CD4-positive, alpha-beta T cell treated with Interleukin-21 for 1 hour (primary cell): ENCODE results near the gene EIF4E.
"Not testable (repeated sequence)": the region's sequence is repeated elsewhere in the genome, so short reads cannot be mapped to it uniquely, and the experiment has no call there.

Experiments used
- DNase-seq: peaks from one replicate; pipeline ENCODE4 v3.0.0-alpha.2; 2020

EIF4E gene

GRCh38 chr4:98930311-98930865 lies 1.5 kb upstream of the EIF4E start:
- no peak for DNase-seq

DNA sequence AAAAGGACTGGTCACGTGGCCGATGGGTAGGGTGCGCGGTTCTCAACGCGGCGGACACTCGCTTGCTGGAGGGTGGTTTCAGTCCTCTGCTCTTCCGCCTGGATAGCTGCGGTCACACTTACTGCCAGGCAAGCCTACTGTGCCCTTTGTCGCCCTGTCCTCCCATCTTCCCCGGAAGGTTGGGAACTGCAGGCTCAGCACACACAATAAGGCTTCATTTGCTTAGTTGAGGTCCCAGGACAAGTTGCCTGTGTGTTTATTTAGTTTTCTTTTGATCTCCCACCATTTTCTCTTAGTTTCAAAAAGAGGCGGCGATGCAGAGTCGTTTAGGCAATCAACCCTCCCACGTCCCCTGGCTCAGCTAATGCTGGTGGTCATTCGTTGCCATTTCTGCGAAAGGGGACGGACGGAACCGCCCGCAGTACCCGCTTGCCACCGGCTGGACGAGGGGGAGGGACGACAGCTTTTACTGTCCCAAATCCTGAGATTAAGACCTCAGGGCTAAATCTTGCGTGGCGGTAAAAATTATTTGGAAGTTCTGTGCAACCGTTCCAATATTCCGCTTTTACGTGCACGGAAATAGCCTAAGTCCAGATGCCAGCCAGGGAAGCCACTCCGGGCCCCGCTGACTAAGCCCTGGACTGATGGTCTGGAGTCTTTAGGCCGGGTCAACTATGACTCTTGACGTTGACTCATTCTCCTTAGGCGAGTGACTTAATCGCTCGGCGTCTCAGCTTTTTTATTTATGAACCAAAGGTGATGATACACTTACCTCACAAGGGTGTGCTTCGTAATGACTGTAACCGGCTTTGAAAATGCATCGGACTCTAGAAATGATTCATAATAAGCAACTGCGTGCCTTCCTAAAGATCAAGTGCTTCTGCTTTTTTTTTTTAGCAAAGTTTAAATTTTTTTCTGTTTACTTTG lies 671 bp upstream of the EIF4E start:
- peak; percentile 59 for DNase-seq

DNA sequence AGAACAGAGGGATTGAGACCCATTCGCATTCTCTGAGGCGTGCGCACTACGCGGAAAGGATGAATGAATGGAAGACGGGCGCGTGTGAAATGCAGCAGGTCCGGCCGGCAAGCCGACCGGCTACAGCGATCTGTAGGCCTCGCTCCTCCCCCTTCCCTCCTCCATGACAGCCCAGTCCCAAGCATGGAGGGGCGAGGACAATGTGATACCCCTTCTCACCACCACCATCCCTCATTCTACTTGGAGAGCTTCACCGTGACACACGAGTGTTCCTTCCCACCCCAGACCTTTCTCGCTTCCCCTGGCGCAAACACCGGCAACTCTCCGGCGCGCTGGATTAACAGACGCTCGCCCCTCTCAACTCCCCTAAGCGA lies 815 bp downstream of the EIF4E start:
- DNase-seq, result peak; percentile 72

DNA sequence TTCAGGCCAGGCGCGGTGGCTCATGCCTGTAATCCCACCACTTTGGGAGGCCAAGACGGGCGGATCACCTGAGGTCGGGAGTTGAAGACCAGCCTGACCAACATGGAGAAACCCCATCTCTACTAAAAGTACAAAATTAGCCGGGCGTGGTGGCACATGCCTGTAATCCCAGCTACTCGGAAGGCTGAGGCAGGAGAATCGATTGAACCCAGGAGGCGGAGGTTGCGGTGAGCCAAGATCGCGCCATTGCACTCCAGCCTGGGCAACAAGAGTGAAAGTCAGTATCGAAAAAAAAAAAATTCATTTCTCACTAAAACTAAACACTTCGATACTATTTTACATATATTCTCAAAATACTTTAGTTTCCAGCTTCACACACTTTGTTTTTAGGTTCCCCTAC lies 2.7 kb downstream of the EIF4E start:
- DNase-seq, result not testable (repeated sequence)

DNA sequence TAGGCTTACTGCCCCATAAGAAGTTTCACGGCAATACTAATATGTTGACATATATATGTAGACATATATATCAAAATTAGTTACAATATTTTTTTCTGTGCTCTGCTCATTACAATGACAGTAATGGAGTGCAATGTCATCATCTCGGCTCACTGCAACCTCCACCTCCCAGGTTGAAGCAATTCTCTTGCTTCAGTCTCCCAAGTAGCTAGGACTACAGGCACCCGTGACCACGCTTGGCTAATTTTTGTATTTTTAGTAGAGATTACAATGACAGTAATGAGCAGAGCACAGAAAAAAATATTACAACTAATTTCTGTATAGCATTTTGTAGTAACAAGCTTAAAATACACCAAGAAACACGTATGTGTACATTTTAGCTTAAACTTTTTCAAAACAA lies 7.6 kb downstream of the EIF4E start:
- no peak for DNase-seq

GRCh38 chr4:98919996-98920395 lies 8.9 kb downstream of the EIF4E start:
- no peak for DNase-seq

DNA sequence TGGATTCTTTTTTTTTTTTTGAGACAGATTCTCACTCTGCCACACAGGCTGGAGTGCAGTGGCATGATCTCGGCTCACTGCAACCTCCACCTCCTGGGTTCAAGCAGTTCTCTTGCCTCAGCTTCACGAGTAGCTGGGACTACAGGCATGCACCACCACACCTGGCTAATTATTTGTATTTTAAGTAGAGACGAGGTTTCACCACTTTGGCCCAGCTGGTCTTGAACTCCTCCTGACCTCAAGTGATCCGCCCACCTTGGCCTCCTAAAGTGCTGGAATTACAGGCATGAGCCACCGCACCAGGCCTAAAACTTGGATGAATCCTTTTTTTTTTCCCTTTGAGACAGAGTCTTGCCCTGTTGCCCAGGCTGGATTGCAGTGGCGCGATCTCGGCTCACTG lies 18.2 kb downstream of the EIF4E start:
- DNase-seq, result not testable (repeated sequence)

- no peak for DNase-seq
Observed at GRCh38 chr4:98909646-98910401, 19.1 kb downstream of the EIF4E start.

DNA sequence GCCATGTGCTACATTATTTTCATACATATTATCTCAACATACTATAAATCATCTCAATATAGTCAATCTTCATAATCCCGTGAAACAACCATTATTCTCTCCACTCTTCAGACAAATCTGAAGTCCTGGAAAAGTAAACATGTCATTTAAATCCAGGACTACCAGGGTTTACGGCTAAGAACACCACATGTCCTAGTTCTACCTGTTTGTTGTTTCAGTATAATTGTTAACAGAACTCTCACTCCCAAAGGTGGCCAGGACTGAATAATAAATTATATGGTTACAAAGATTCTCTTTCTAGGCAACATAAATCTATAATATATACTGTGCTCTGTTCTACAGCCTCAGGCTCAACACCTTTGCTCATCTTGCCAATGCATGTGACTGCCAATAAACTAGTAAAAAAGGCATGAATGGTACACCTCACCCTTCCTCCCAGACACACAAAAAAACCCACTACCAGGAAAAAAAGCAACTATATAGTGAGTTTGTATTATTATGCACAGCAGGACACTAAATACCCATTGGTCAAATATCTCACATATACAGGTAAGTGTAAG lies 20.1 kb downstream of the EIF4E start:
- no peak for DNase-seq

GRCh38 chr4:98908182-98908581 lies 20.8 kb downstream of the EIF4E start:
- no peak for DNase-seq

DNA sequence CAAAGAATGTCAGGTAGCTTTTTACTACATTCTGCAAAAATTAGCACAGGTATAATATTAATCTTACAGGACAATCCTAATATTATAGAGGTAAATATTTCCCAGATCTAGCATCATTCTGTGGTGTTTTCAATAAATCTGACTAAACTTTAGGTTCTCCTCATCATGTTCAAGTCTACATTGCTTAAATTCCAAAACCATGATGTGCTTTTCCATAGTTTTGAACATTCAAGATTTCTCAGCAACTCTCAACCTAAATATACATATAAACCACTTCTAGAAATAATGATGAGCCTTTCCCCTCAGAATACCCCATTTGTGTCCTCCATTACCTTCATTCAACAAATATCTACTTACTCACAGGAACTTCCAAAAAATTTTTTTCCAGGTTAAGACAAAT lies 23.1 kb downstream of the EIF4E start:
- no peak for DNase-seq

GRCh38 chr4:98905297-98905696 lies 23.6 kb downstream of the EIF4E start:
- no peak for DNase-seq

DNA sequence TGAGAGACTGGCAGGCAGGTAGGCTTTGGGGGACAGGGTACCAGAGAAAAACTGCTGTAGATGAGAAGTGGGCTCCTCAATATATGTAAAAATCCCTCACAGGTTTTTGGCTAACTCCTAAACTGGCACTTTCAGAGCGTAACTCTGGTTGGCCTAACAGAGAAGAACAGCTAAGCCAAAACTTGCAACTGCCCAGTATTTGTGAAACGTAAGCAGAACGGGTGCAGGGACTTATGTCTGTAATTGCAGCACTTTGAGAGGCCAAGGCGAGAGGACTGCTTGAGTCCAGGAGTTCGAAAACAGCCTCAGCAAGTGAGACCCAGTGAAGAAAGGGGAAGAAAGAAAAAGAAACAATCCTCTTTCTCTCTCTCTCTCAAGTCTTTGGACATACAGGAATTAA lies 25.0 kb downstream of the EIF4E start:
- DNase-seq, result no peak

DNA sequence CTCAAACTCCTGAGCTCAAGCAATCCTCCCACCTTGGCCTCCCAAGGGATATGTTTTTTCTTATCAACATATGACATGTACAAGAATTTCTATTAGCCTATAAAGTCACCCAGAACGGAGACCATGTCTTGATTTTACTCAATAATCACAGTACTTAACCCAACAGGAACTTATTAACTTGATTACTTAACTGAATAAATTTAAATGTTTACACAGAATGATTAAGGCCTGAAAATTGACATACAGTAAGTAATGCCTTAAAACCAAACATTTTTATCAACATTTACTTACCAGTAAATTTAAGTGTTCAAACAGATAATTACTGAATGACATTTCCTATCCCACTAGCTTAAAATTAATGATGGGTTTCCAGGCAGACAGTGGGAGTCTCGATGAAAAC lies 25.4 kb downstream of the EIF4E start:
- no peak for DNase-seq

DNA sequence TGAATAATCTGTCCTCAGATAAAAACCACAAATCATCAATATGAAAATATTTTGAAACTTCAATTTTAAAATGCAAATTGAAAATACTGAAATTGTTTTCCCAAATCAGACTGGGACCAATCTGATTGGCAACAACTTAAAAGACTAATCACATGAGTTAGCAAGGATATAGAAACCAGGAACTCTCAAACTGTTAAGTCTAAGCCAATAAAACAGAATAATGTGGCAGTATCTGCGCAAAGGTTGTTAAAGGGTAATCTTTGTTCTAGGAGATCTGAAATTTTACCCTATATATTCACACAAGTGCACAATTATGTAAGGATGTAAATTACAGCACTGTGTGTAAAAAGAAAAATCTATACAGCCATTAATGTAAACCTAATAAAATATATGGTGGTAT lies 29.7 kb downstream of the EIF4E start:
- no peak for DNase-seq

- DNase-seq, result no peak
Observed at GRCh38 chr4:98891478-98892337, 37.2 kb downstream of the EIF4E start.

DNA sequence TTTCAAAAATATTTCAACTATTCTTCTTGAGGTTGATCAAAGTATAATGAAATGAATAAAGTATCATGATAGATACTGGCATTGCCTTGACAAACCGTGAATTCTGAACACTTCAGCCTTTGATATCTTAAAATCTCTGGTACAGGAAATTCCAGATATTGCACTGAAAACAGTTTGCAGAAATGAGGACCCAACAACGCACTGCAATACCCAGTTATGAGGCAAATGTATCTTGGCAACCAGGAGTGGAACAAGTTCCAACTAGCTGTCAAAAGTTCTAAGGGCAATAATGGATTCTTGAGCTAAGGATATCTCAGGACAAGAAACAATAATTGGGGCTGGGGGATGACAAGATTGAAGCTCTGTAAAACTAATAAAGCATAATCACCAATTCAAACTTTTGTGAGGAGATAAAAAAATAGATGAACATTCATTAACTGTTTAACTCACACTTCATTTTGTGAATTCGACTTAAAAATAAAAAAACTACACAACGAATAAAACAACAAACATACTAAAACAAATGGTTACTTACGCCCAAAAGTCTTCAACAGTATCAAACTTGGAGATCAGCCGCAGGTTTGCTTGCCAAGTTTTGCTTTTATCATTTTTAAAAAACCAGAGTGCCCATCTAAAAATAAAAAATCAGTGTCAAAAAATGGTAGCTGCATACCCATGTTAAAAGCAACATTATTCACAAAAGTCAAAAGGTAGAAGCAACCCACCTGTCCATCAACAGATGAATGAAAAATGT lies 38.1 kb downstream of the EIF4E start:
- DNase-seq, result no peak

GRCh38 chr4:98887145-98887544 lies 41.8 kb downstream of the EIF4E start:
- no peak for DNase-seq

DNA sequence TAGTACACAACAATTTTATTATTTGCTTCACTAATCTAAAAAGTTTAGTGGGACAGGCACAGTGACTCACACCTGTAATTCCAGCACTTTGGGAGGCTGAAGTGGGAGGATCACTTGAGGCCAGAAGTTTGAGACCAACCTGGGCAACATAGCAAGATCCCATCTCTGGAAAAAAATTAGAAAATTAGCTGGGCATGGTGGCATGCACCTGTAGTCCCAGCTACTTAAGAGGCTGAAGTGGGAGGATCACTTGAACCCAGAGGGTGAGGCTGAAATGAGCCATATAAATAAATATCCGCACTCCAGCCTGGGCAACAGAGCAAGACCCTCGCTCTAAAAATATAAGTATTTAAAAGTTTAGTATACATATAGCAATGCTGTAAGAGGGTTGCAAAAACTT lies 42.6 kb downstream of the EIF4E start:
- DNase-seq, result not testable (repeated sequence)

DNA sequence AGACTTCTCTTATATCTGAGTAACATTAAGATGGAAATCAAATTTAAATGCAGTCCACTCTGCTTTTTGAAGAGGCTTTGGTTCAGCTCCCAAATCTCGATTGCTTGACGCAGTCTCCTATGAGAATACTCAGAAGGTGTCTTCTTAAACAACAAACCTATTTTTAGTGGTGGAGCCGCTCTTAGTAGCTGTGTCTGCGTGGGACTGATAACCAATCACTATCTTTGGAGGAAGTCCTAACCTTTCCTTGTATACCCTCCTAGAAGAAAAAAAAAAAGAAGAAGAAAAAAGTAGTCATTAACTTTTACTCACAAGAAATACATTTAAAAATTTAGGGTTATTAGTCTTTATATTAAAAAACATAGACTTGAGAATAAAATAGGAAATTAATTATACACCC lies 48.0 kb downstream of the EIF4E start:
- not testable (repeated sequence) for DNase-seq

DNA sequence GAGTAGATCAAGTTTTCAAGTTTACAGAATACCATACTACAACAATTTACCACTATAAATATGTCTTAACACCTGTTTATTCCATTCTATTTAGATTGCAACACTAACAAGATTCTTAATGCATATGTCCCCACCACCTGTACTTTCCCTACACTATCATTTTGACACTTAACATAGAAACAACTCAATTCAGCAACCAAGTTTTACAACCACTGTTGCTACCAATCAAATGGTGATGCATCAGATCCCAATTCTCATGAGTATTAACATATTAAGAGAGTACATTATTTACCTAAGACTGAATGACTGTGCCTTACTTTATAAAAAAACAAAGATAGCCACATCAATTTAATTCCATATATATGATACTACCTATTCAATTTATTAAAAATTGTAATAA lies 49.4 kb downstream of the EIF4E start:
- DNase-seq, result no peak

DNA sequence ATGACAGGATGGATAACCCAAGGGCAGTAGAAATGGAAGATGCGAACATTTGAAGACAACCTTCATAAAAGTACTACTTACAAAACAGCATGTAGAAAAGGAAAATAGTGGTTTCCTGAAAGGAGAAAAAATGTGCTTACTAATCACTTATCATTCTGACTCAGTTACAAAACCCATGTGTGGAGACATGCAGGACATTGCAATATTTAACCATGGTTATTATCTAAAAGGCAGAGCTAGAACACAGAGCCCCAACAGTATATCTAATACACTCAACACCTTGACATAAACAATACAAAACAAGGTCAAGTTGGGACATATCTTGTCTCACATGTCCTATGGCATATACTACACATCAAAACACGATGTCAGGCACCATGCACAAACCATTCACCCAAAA lies 55.9 kb downstream of the EIF4E start:
- DNase-seq, result no peak
